ENCODE data around the gene IPO11. TPM values are rescaled to one million over a fixed set of nuclear protein-coding genes. Genes with fewer than 3 reads are reported as not detected.

Gene IPO11
- total and polyA plus RNA-seq, 2 experiments from 2014 or later, result 18.7 to 64.7 TPM

DNA sequence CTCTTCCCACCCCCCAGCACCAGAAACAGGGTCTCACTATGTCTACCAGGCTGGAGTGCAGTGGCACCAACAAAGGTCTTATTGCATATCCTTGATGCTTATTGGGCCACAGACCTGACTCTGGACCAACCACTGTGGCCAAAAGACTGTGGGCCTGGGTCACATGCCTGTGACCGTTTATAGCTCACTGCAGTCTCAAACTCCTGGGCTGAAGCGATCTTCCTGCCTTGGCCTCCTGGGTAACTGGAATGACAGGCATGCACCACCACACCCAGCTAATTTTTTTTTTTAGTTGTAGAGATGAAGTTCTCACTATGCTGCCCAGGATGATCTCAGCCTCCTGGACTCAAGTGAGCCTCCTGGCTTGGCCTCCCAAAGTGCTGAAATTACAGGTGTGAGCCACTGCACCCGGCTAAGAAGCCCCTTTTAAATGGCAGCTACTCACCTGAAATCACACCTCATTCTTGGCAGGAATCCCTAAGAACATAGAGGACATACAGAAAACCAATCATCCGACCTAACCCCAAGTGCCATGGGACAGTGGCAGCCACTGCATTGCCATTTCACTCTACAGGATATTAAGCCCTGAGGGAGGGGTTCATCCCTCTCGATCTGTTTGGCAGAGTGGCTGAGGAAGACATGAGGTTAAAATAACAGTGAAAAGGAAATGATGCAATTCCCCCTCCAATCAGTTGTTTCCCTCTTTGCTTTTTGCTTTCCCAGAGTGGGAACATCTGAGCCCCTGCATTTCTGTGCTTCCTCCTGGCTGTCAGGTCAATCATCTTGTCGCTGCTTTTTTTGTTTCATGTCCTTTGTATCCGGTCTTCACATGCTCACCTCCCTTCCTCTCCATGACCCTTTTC, 240.7 kb downstream of the IPO11 start:
- no peaks in the 10 kb centered on the region for H4K20me1 ChIP-seq (replicated peaks; ENCODE audit: insufficient read depth)
- TF ChIP-seq, protein P1, sequence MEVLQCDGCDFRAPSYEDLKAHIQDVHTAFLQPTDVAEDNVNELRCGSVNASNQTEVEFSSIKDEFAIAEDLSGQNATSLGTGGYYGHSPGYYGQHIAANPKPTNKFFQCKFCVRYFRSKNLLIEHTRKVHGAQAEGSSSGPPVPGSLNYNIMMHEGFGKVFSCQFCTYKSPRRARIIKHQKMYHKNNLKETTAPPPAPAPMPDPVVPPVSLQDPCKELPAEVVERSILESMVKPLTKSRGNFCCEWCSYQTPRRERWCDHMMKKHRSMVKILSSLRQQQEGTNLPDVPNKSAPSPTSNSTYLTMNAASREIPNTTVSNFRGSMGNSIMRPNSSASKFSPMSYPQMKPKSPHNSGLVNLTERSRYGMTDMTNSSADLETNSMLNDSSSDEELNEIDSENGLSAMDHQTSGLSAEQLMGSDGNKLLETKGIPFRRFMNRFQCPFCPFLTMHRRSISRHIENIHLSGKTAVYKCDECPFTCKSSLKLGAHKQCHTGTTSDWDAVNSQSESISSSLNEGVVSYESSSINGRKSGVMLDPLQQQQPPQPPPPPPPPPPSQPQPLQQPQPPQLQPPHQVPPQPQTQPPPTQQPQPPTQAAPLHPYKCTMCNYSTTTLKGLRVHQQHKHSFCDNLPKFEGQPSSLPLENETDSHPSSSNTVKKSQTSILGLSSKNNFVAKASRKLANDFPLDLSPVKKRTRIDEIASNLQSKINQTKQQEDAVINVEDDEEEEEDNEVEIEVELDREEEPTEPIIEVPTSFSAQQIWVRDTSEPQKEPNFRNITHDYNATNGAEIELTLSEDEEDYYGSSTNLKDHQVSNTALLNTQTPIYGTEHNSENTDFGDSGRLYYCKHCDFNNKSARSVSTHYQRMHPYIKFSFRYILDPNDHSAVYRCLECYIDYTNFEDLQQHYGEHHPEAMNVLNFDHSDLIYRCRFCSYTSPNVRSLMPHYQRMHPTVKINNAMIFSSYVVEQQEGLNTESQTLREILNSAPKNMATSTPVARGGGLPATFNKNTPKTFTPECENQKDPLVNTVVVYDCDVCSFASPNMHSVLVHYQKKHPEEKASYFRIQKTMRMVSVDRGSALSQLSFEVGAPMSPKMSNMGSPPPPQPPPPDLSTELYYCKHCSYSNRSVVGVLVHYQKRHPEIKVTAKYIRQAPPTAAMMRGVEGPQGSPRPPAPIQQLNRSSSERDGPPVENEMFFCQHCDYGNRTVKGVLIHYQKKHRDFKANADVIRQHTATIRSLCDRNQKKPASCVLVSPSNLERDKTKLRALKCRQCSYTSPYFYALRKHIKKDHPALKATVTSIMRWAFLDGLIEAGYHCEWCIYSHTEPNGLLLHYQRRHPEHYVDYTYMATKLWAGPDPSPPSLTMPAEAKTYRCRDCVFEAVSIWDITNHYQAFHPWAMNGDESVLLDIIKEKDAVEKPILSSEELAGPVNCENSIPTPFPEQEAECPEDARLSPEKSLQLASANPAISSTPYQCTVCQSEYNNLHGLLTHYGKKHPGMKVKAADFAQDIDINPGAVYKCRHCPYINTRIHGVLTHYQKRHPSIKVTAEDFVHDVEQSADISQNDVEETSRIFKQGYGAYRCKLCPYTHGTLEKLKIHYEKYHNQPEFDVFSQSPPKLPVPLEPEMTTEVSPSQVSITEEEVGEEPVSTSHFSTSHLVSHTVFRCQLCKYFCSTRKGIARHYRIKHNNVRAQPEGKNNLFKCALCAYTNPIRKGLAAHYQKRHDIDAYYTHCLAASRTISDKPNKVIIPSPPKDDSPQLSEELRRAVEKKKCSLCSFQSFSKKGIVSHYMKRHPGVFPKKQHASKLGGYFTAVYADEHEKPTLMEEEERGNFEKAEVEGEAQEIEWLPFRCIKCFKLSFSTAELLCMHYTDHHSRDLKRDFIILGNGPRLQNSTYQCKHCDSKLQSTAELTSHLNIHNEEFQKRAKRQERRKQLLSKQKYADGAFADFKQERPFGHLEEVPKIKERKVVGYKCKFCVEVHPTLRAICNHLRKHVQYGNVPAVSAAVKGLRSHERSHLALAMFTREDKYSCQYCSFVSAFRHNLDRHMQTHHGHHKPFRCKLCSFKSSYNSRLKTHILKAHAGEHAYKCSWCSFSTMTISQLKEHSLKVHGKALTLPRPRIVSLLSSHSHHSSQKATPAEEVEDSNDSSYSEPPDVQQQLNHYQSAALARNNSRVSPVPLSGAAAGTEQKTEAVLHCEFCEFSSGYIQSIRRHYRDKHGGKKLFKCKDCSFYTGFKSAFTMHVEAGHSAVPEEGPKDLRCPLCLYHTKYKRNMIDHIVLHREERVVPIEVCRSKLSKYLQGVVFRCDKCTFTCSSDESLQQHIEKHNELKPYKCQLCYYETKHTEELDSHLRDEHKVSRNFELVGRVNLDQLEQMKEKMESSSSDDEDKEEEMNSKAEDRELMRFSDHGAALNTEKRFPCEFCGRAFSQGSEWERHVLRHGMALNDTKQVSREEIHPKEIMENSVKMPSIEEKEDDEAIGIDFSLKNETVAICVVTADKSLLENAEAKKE (CRISPR knock-in tag; IDR thresholded peaks at IDR 0.05), result no peak
- TF ChIP-seq STAT1 (IDR thresholded peaks at IDR 0.05; ENCODE audit: unreplicated experiment) (no peak), EZH2 (IDR thresholded peaks at IDR 0.05; ENCODE audit: low read depth, unreplicated experiment) (no peak), POLR2AphosphoS5 (IDR thresholded peaks at IDR 0.05; ENCODE audit: low read depth) (no peak), NANOG (IDR thresholded peaks at IDR 0.05; ENCODE audit: borderline replicate concordance) (no peak), ZNF114 (CRISPR knock-in tag; IDR thresholded peaks at IDR 0.05) (no peak), ZNF331 (CRISPR knock-in tag; IDR thresholded peaks at IDR 0.05; ENCODE audit: low read depth) (no peak), CREB1 (CRISPR knock-in tag; IDR thresholded peaks at IDR 0.05; ENCODE audit: low read depth) (no peak), EZH2phosphoT487 (IDR thresholded peaks at IDR 0.05; ENCODE audit: unreplicated experiment) (no peak)
- TF ChIP-seq, protein P2, sequence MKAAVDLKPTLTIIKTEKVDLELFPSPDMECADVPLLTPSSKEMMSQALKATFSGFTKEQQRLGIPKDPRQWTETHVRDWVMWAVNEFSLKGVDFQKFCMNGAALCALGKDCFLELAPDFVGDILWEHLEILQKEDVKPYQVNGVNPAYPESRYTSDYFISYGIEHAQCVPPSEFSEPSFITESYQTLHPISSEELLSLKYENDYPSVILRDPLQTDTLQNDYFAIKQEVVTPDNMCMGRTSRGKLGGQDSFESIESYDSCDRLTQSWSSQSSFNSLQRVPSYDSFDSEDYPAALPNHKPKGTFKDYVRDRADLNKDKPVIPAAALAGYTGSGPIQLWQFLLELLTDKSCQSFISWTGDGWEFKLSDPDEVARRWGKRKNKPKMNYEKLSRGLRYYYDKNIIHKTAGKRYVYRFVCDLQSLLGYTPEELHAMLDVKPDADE (IDR thresholded peaks at IDR 0.05), result no peak
- TF ChIP-seq, protein P3, sequence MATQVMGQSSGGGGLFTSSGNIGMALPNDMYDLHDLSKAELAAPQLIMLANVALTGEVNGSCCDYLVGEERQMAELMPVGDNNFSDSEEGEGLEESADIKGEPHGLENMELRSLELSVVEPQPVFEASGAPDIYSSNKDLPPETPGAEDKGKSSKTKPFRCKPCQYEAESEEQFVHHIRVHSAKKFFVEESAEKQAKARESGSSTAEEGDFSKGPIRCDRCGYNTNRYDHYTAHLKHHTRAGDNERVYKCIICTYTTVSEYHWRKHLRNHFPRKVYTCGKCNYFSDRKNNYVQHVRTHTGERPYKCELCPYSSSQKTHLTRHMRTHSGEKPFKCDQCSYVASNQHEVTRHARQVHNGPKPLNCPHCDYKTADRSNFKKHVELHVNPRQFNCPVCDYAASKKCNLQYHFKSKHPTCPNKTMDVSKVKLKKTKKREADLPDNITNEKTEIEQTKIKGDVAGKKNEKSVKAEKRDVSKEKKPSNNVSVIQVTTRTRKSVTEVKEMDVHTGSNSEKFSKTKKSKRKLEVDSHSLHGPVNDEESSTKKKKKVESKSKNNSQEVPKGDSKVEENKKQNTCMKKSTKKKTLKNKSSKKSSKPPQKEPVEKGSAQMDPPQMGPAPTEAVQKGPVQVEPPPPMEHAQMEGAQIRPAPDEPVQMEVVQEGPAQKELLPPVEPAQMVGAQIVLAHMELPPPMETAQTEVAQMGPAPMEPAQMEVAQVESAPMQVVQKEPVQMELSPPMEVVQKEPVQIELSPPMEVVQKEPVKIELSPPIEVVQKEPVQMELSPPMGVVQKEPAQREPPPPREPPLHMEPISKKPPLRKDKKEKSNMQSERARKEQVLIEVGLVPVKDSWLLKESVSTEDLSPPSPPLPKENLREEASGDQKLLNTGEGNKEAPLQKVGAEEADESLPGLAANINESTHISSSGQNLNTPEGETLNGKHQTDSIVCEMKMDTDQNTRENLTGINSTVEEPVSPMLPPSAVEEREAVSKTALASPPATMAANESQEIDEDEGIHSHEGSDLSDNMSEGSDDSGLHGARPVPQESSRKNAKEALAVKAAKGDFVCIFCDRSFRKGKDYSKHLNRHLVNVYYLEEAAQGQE (IDR thresholded peaks at IDR 0.05; ENCODE audit: unreplicated experiment), result no peak
- TF ChIP-seq, protein P4, sequence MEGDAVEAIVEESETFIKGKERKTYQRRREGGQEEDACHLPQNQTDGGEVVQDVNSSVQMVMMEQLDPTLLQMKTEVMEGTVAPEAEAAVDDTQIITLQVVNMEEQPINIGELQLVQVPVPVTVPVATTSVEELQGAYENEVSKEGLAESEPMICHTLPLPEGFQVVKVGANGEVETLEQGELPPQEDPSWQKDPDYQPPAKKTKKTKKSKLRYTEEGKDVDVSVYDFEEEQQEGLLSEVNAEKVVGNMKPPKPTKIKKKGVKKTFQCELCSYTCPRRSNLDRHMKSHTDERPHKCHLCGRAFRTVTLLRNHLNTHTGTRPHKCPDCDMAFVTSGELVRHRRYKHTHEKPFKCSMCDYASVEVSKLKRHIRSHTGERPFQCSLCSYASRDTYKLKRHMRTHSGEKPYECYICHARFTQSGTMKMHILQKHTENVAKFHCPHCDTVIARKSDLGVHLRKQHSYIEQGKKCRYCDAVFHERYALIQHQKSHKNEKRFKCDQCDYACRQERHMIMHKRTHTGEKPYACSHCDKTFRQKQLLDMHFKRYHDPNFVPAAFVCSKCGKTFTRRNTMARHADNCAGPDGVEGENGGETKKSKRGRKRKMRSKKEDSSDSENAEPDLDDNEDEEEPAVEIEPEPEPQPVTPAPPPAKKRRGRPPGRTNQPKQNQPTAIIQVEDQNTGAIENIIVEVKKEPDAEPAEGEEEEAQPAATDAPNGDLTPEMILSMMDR (conservative IDR thresholded peaks at IDR 0.05; ENCODE audit: low read depth in 2 of 2), result no peak
- DNase-seq (ENCODE audit: low spot score) (no peak), ATAC-seq (no peak)
- peaks cover 43% of the 10 kb centered on the region for H3K36me3 Mint-ChIP-seq (ENCODE audit: low read depth)
- H3K4me1 Mint-ChIP-seq, result peaks cover 14% of the 10 kb centered on the region
- H3K27me3 Mint-ChIP-seq (ENCODE audit: insufficient read depth, low read depth, poor library complexity), result peaks cover 4% of the 10 kb centered on the region
- H3K27ac Mint-ChIP-seq, result no peak overlapping the region; the same call in 1 of the 2 replicates
- H3K4me1 ChIP-seq (ENCODE audit: insufficient read depth), result no peaks in the 10 kb centered on the region
- peaks cover 41% of the 10 kb centered on the region for H3K9me3 Mint-ChIP-seq
- no peak overlapping the region for H3K4me3 Mint-ChIP-seq
- H2AFZ ChIP-seq, result no peak overlapping the region
- H3K27me3 ChIP-seq (ENCODE audit: insufficient read depth), result no peaks in the 10 kb centered on the region
- H3K79me2 ChIP-seq (replicated peaks; ENCODE audit: insufficient read depth), result no peaks in the 10 kb centered on the region
- no peaks in the 10 kb centered on the region for H3K9me2 ChIP-seq (ENCODE audit: insufficient read depth)
- H3K4me3 ChIP-seq, result no peak overlapping the region
- peaks cover 6% of the 10 kb centered on the region; the same call in 1 of the 2 replicates for H3K36me3 ChIP-seq (ENCODE audit: insufficient read depth)
- no peak overlapping the region for H3K4me2 ChIP-seq
- H3K27ac ChIP-seq (ENCODE audit: low read depth), result no peak overlapping the region
- H3F3A ChIP-seq (replicated peaks; ENCODE audit: low read depth), result no peaks in the 10 kb centered on the region

Measured in GM23338 (cell line).